NCI-H510A treated with DMSO at 0.1 percent for 48 hours (cell line): ENCODE results near the gene TP53TG3E.
"Not testable (repeated sequence)": the region's sequence is repeated elsewhere in the genome, so short reads cannot be mapped to it uniquely, and the experiment has no call there.

Source experiments
- DNase-seq: peaks from one replicate; lab custom pipeline; 2025; lab: John Stamatoyannopoulos, UW

The TP53TG3E gene, protein sequence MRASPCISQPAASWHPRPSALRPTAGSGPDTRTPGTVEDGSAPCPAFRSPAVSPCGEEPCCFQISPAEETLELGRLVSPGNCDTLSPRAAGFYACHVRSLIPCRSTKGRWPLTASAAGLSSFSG

DNA sequence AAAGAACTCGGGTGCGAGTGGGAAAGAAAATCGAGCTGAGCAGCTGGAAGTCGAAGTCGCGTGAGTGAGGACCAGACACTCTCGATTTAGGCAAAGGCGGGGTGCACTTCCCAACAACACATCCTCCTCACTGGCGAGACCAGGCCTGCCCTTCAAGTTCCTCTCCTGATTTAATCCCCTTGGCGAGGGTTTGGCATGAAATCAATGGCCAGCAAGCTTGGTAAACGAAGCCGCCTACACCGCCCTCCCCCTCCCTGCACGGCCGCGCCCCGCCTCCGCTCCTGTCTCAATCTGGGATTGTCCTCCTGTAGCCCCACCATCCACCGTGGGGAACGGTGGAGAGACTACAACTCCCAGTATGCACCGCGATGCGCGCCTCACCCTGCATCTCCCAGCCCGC, at the start of gene TP53TG3E:
Gene TP53TG3E (plus strand): TSS at position 301 of the 400 bp plus-strand sequence. CDS start 68 bp downstream, at position 369.
- DNase-seq = not testable (repeated sequence)

DNA sequence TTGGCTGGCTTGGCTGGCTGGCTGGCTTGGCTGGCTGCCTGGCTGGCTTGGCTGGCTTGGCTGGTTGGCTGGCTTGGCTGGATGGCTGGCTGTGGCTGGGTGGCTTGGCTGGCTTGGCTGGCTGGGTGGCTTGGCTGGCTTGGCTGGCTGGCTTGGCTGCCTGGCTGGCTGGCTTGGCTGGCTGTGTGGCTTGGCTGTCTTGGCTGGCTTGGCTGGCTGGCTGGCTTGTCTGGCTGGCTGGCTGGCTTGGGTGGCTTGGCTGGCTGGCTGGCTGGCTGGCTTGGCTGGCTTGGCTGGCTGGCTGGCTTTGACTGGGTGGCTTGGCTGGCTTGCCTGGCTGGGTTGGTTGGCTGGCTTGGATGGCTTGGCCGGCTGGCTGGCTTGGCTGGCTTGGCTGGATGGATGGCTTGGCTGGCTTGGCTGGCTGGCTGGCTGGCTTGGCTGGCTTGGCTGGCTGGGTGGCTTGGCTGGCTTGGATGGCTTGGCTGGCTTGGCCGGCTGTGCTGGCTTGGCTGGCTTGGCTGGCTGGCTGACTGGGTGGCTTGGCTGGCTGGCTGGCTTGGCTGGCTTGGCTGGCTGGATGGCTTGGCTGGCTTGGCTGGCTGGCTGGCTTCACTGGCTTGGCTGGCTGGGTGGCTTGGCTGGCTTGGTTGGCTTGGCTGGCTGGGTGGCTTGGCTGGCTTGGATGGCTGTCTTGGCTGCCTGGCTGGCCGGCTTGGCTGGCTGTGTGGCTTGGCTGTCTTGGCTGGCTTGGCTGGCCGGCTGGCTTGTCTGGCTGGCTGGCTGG, 32.3 kb downstream of the TP53TG3E start:
- DNase-seq = not testable (repeated sequence)

DNA sequence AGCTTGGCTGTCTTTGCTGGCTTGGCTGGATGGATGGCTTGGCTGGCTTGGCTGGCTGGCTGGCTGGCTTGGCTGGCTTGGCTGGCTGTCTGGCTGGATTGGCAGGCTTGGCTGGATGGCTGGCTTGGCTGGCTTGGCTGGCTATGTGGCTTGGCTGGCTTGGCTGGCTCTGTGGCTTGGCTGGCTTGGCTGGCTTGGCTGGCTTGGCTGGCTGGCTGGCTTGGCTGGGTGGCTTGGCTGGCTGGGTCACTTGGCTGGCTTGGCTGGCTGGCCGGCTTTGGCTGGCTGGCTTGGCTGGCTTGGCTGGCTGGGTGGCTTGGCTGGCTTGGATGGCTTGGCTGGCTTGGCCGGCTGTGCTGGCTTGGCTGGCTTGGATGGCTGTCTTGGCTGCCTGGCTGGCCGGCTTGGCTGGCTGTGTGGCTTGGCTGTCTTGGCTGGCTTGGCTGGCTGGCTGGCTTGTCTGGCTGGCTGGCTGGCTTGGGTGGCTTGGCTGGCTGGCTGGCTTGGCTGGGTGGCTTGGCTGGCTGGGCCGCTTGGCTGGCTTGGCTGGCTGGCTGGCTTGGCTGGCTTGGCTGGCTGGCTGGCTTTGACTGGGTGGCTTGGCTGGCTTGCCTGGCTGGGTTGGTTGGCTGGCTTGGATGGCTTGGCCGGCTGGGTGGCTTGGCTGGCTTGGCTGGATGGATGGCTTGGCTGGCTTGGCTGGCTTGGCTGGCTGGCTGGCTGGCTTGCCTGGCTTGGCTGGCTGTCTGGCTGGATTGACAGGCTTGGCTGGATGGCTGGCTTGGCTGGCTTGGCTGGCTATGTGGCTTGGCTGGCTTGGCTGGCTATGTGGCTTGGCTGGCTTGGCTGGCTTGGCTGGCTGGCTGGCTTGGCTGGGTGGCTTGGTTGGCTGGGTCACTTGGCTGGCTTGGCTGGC, 33.8 kb downstream of the TP53TG3E start:
- not testable (repeated sequence) for DNase-seq

DNA sequence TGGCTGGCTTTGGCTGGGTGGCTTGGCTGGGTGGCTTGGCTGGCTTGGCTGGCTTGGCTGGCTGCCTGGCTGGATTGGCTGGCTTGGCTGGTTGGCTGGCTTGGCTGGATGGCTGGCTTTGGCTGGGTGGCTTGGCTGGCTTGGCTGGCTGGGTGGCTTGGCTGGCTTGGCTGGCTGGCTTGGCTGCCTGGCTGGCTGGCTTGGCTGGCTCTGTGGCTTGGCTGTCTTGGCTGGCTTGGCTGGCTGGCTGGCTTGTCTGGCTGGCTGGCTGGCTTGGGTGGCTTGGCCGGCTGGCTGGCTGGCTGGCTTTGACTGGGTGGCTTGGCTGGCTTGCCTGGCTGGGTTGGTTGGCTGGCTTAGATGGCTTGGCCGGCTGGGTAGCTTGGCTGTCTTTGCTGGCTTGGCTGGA, 34.4 kb downstream of the TP53TG3E start:
- not testable (repeated sequence) for DNase-seq

DNA sequence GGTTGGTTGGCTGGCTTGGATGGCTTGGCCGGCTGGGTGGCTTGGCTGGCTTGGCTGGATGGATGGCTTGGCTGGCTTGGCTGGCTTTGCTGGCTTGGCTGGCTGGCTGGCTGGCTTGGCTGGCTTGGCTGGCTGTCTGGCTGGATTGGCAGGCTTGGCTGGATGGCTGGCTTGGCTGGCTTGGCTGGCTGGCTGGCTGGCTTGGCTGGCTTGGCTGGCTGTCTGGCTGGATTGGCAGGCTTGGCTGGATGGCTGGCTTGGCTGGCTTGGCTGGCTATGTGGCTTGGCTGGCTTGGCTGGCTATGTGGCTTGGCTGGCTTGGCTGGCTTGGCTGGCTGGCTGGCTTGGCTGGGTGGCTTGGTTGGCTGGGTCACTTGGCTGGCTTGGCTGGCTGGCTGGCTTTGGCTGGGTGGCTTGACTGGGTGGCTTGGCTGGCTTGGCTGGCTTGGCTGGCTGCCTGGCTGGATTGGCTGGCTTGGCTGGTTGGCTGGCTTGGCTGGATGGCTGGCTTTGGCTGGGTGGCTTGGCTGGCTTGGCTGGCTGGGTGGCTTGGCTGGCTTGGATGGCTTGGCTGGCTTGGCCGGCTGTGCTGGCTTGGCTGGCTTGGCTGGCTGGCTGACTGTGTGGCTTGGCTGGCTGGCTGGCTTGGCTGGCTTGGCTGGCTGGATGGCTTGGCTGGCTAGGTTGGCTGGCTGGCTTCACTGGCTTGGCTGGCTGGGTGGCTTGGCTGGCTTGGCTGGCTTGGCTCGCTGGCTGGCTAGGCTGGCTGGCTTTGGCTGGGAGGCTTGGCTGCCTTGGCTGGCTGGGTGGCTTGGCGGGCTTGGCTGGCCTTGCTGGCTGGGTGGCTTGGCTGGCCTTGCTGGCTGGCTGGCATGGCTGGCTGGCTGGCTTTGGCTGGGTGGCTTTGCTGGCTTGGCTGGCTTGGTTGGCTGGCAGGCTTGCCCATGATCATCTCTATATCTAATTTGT, 35.3 kb downstream of the TP53TG3E start:
- DNase-seq = not testable (repeated sequence)
